Uterus (tissue), 4 donors: ENCODE measurements around the gene RAB11FIP4. TPM values are rescaled to one million over a fixed set of nuclear protein-coding genes. Genes with fewer than 3 reads are reported as not detected.

ENCODE experiments used
- microRNA counts, 2 donors: library from miRNA; unstranded; fragments of <30 nt; microRNA quantifications; one replicate each; lab custom pipeline; 2016 to 2017
- microRNA-seq: library from miRNA; unstranded; fragments of <30 nt; microRNA quantifications from one replicate; pipeline ENCODE4, GENCODE V29; 2016; ENCODE audit warnings: borderline microRNAs expressed, borderline replicate concordance
- small RNA-seq: library from RNA; depleted of rRNA; stranded (forward); fragments of <200 nt; gene quantifications from one replicate; pipeline ENCODE3, GENCODE V24; 2016
- total RNA-seq, 4 donors: library from RNA; depleted of rRNA in 3 of 4; stranded (reverse); fragments of >200 nt in 3 of 4; gene quantifications; one replicate each; pipeline versions ENCODE4 v1.1.0 to v1.2.4, GENCODE V29; 2014 to 2023
- donor health status: DM: yes; HTN: yes; CAD: no.

The RAB11FIP4 gene
- total RNA-seq, 4 donors from 2014 or later = 7.2 to 12.0 TPM; not detected in 2

MicroRNAs encoded within 50 kb of the gene (microRNA counts, 767-probe panel; counts per million panel counts)
- microRNA hsa-miR-193a-3p (lab: Ali Mortazavi, UCI) (0 to 2,855 counts per million in 2 donors), microRNA hsa-miR-193a-5p (lab: Ali Mortazavi, UCI) (4,123 to 6,042 counts per million in 2 donors)

Small RNAs within 50 kb of the gene (microRNA-seq; reads per million reads assigned to microRNA genes)
- gene MIR193A (826 reads per million, percentile 79 among the genes with 10 or more reads in this experiment), gene MIR365B (3.9 reads per million), gene MIR4725 (not detected)

Small RNAs within 50 kb of the gene (small RNA-seq; reads per million reads assigned to genes)
- gene MIR193A (1.3 reads per million, percentile 59 among the genes with 10 or more reads in this experiment), gene MIR4725 (not detected), gene RN7SL45P (not detected), gene RN7SL79P (not detected), gene RNU6ATAC7P (not detected)

Other genes with a start within 250 kb of the RAB11FIP4 start
- 1 to 10 TPM in 1 of 4 donors, under 1 TPM in 1, not detected in 2; 0.51 to 1.0 TPM for gene OMG, start 94.4 kb upstream of the RAB11FIP4 start, total RNA-seq
- 1 to 10 TPM in 3 of 4 donors, under 1 TPM in 1; 0.76 to 9.1 (median 2.9) TPM for gene EVI2B, start 77.6 kb upstream of the RAB11FIP4 start, total RNA-seq
- 10 to 100 TPM in 2 of 4 donors, 1 to 10 TPM in 2; 2.0 to 17.9 (median 7.2) TPM for gene EVI2A, start 70.1 kb upstream of the RAB11FIP4 start, total RNA-seq